Inflammatory macrophage (primary cell): ENCODE measurements around the gene TAS2R41.

Experiments
- DNase-seq, 2 donors: peaks; one replicate each; pipeline ENCODE4 v3.0.0-alpha.2; 2020 to 2022

The TAS2R41 gene

GRCh38 chr7:143493751-143494150 lies 16.1 kb downstream of the TAS2R41 start:
- no peak for DNase-seq

DNA sequence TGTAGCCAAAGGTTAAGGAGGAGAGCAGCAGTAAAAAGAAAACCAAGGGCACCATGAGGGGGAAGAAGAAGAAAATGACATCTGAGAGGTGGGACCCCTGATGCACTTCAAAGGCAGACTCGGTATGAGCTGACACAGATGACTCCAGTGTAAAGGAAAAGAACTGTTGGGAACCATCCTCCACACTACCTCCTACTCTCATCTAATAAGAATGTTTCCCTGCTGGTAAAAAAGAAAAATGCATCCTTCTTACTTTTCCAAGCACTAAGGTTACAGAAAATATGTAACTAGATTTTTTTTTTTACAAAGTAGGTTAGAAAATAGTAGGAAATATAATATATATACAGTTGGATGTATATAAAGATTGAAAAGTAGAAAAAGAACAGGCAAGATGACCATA lies 16.9 kb downstream of the TAS2R41 start:
- DNase-seq = no peak

DNA sequence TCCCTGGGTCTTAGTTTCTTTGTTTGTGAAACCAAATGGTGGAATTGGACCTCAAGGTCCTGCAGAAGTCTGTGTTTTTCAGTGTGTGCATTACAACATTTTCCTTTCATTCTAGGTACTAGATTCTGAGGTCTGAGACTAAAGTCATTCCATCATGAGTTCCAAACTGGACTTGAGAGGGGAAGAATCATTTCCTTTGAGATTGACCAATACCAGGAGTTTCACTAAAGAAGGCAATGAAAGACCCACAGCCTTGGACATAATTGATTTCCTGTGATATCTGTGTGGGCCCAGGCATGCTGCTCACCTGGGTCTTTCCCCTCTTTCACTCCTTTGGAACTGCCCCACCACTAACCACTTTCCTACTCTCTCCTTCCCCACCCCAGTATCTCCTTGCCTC lies 18.2 kb downstream of the TAS2R41 start:
- no peak for DNase-seq

GRCh38 chr7:143496263-143496662 lies 18.6 kb downstream of the TAS2R41 start:
- DNase-seq = no peak

- no peak for DNase-seq
These were observed 19.5 kb downstream of the TAS2R41 start for GRCh38 chr7:143497008-143497795.

DNA sequence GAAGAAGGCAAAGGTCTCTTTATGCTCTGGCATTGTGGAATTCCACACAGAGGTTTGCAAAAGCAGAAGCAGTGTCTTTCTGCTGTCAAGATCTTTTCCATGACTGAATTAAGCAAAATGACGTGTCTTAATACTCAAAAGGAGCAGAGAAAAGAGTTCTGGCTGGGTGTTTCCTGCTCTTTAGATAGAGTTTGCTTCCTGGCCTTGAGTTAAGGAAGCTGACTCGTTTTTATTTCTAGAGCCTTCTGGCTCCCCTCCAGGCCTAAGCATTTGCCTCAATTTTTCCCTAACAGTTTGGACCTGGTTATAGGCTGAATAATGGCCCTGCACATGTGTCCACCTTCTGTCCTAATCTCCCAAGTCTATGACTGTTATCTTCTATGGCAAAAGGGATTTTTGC lies 21.6 kb downstream of the TAS2R41 start:
- peak; percentile 63 to 72 for DNase-seq

DNA sequence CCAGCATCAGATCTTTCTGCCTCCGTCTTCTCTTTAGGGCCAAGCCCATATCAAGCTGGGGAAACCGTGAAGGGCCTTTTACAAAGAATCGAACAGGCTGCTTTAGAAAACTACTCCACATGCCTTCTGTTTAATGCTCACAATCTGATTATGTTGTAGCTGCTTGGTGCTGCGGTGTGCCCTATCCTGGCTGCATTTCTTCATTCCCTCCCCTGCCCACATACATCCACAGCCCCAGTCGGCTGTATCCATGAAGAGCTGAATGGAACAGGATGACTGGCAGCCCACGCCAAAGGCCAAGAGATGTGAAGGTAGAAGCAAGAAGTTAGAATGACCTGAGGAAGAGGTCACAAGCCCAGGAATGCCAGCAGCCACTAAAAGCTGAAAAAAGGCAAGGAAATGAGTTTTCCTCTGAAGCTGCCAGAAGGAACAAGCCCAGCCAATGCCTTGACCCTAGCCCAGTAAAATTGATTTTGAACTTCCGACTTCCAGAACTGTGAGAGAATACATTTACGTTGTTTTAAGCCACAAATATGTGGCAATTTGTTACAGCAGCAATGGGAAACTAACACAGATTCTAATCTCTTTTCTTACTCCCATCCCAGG lies 22.2 kb downstream of the TAS2R41 start:
- no peak for DNase-seq

GRCh38 chr7:143503261-143503660 lies 25.6 kb downstream of the TAS2R41 start:
- DNase-seq = no peak

DNA sequence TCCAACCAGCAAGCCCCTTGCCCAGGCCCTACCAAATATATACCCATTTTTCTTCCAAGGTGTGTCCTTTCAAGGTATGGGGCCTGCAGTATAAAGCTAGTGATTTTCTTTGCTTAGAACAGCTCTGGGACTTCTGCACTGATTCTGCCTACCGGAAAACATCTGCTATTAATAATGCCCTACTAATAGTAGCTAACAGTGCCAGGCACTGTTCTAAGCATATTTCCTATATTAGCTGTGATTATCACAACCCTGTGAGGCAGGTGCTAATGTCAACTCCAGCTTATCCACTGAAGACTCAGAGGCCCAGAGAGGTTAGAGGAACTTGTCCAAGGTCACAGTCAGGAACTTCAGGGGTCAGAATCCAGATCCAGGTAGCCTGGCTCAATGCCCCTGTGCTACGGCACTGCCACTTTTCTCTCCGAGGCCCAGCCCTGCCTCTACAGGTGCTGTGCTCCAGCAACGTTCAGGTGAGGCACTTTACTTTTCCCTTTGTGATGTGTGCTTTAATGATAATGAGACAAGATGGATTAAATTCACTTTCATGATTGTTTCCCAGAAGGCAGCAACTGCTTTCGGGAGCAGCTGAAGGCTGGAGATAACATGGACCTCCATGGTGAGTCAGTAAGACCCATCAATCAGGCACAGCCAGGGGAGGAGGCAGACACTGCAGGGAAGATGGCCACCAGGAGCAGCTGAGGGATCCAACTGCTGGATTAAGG lies 26.7 kb downstream of the TAS2R41 start:
- DNase-seq = no peak

DNA sequence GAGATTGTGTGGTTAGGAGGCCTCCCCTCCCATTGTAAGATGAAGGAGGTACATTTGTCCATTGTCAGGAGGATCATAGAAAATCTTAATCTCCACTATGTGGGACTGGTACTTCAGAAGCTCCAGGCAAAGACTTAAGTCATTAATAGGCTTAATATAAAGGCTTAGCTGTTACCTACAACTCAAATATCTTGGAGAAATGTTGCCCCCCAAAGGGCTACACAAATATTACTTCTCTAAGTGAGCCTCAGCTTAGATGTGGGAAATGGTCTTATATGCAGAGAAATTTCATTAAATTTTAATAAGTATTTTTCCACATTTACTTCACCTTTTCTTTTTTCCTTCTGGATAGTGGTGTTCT lies 27.2 kb downstream of the TAS2R41 start:
- DNase-seq = peak in 1 of 2 donors; percentile 26

DNA sequence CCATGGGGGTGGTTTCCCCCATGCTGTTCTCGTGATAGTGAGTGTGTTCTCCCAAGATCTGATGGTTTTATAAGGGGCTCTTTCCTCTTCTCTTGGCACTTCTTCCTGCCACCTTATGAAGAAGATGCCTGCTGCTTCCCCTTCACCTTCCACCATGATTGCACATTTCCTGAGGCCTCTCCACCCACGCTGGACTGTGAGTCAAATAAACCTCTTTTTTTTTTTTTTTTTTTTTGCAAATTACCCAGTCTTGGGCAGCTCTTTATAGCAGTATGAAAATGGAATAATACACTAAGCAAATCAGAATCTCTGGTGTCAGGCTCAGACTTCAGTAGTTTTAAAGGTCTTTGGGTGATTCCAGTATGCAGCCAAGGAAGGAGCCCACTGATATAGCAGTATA lies 28.2 kb downstream of the TAS2R41 start:
- peak; percentile 28 to 55 for DNase-seq

GRCh38 chr7:143507094-143507518 lies 29.4 kb downstream of the TAS2R41 start:
- DNase-seq = peak; percentile 16 to 70

DNA sequence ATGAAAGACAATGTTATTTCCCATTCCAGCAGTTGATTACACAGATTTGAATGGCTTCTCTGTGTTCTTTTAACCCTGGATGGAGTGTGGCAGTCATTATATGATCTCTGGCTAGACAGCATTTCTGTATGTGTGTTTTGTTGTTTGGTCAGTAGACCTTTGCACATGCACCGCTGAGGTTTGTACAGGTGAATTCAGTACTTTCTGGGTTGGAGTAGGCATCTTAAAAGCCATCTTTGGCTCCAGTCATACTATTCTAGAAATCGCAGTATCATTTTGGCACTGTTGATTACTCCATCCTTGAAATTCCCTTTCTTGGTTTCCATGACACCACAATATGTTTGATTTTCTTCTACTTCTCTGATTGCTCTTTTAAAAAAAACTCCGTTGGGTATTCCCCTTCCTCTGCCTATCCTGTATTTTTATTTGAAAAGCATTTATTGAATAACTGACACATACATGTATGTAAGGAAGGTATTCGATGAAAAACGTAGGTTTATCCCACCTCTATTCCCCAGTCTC lies 29.9 kb downstream of the TAS2R41 start:
- DNase-seq = peak in 1 of 2 donors; percentile 33

DNA sequence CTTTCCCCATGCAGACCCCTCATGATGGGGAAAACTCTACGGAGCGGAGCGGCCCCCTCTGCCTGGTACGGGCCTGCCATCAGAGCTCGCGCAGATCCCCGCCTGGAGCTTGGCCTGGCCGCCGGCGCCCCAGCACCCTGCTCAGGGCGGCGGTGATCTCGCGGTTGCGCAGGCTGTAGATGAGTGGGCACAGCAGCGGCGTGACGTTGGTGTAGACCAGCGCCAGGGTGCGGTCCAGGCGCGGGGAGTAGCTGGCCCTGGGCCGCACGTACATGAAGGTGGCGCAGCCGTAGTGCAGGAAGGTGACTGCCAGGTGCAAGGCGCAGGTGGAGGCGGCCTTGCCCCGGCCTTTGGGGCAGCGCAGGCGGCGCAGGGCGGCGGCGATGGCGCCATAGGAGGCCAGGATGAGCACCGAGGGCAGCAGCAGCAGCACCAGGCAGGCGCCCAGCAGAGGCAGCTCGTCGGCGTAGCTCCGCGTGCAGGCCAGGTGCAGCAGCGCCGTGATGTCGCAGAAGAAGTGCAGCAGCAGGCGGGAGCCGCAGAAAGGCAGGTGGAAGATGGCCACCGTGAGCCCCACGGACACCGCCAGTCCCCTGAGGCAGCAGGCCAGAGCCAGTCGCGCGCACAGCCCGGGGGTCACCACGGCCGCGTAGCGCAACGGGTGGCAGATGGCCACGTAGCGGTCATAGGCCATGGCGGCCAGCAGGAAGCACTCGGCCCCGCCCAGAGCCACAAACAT lies 33.4 kb downstream of the TAS2R41 start:
- no peak for DNase-seq

DNA sequence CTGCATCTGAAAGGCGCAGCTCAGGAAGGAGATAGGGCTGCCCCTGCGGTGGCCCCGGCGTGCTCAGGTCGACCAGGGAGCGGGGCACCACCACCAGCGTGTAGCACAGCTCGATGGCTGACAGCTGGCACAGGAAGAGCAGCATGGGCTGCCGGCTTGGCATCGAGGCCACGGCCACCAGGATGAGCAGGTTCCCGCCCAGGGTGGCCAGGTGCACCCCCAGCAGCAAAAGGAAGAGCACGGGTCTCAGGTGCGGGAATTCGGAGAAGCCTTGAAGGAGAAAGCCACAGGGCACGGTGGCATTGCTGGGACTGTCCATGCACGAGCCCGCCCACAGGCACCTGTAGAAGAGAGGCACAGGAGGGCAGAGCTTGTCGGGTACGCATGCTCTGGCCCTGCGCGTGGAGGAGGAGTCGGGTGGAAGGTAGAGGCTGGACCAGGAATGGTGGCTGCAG lies 33.9 kb downstream of the TAS2R41 start:
- no peak for DNase-seq

DNA sequence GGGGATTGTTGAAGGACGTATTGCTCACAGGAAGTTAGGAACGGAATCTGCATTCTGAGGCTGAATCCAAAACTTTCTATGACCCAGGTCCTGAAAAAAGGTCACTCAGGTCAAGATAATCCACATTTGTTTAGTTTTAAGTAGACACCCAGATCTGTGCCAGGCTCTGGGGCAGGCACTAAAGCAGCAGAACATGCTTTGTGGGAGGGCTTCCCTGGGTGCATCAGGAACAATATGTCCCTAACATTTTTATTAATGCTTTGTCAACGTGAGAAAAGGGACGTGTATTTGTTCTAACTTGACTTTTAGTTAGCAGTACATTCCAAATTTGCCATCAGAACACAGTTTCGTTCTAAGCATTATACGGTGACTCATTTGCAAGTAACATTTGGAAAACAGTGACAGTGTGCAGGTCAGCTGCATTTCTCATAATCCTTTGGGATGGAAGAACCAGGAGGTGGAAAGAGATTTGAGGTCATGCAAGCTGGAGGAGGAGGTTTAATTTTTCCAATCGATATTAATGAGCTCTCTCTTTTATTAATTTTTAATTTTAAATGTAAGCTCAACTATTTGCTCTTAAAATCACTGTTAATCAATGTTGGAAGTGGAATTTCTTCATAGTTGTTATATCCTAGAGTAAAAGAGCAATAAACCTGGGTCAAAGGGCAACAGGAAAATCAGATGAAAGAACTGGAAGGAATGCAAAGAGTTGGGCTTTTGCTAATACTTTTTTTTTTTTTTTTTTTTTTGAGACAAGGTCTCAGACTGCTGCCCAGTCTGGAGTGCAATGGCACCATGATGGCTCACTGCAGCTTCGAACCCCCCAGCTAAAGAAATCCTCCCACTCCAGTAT lies 35.0 kb downstream of the TAS2R41 start:
- no peak for DNase-seq

DNA sequence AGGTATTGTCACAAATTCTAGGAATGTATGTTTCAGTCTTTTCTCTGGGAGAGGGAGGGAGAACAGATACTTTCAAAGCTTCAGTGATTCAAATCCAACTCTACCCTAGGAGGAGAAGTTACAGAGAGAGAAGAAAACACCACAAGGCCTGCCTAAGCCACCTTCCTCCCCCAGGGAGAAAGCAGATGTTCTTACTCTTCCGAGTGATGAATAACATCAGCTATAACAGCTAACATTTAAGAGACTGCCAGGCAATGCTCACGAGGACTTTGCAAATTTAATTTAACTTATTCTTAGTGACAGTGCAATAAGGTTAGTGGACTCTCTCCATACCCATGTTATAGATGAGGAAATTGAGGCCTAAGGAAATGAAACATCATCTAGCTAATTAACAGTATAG lies 36.8 kb downstream of the TAS2R41 start:
- no peak for DNase-seq

GRCh38 chr7:143514995-143515735 lies 37.5 kb downstream of the TAS2R41 start:
- DNase-seq = no peak

DNA sequence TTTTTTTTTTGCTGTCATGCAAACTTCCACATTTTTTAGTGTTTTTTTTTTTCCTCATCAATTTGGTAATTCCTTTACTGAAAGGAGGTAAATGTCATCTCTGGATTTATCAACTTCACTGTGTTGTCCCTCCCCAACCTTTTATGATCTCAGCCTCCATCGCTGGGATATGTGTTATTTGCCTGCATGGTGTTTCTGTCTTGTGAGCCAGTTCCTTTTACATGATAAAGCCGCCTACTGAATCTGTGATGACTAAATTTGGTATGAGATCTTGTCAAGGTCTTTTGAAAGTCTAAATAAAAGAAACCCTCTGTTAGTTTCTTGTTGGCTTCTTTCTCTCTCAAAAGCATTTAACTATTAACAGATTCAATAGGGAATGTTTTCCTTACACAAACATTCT lies 39.3 kb downstream of the TAS2R41 start:
- DNase-seq = peak; percentile 61 to 75

DNA sequence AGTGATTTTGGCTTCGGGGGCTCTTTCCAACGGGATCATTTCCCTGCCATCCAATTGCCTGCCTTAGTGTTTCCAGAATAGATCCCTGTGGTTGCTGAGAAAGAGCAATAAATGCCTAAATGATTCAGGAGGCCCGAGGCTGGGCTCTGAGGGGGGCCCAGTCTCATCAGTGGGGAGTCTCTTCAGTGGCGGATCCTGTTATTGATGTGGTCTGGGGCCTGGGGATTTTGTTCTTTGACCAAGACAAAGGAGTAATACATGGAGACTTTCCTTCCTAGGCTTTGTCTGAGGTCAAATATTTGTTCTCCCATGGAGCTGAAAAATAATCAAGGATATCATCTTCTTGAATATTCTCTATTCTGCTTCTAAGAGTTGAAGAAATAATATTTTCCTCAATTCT lies 40.8 kb downstream of the TAS2R41 start:
- DNase-seq = no peak

- no peak for DNase-seq
These were observed 41.3 kb downstream of the TAS2R41 start for GRCh38 chr7:143518941-143519340.
